Right lobe of liver (tissue), 4 donors: ENCODE results near the gene CLCN3.

Source experiments
- POLR2A ChIP-seq: fragments of 450-650 bp; IDR thresholded peaks from one replicate; pipeline ENCODE4 v1.6.1; 2017; ENCODE audit warnings: antibody characterized with exemption, mild to moderate bottlenecking
- TF ChIP-seq, protein P1 (sequence below), 4 donors: fragments of 200-600 bp in 3 of 4; fragments of 450-650 bp in 1 of 4; IDR thresholded peaks; one replicate each; pipeline versions ENCODE4 v1.5.1 to v1.8.0; 2016 to 2022; ENCODE audit warnings: antibody characterized with exemption in 4 of 4, mild to moderate bottlenecking in 2 of 4
- donor health status: DM: no; HTN: no; CAD: no.
- donor health status: DM: no; HTN: no; CAD: no.
- donor health status: DM: no; HTN: yes; CAD: no.

DNA sequence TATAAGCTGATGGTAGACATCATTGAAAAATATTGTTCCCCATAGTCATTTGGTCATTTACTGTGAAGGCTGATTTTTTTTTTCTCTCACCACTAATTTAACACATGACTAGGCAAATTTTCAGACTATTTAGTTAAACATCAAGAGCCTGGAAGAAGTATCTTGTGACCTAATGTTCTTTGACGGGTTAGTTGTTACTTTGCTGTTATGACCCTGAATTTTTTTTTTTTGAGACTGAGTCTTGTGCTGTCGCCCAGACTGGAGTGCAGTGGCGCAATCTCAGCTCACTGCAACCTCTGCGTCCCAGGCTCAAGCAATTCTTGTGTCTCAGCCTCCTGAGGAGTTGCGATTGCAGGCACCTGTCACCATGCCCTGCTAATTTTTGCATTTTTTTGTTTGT is 70.4 kb downstream of the CLCN3 start:
- no peak for TF ChIP-seq POLR2A
- TF ChIP-seq, protein P1, sequence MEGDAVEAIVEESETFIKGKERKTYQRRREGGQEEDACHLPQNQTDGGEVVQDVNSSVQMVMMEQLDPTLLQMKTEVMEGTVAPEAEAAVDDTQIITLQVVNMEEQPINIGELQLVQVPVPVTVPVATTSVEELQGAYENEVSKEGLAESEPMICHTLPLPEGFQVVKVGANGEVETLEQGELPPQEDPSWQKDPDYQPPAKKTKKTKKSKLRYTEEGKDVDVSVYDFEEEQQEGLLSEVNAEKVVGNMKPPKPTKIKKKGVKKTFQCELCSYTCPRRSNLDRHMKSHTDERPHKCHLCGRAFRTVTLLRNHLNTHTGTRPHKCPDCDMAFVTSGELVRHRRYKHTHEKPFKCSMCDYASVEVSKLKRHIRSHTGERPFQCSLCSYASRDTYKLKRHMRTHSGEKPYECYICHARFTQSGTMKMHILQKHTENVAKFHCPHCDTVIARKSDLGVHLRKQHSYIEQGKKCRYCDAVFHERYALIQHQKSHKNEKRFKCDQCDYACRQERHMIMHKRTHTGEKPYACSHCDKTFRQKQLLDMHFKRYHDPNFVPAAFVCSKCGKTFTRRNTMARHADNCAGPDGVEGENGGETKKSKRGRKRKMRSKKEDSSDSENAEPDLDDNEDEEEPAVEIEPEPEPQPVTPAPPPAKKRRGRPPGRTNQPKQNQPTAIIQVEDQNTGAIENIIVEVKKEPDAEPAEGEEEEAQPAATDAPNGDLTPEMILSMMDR (IDR thresholded peaks at IDR 0.05): no peak
